Central memory CD8-positive, alpha-beta T cell (primary cell): Measurements from ENCODE around the gene PDCL2.
"Not testable (repeated sequence)": the region's sequence is repeated elsewhere in the genome, so short reads cannot be mapped to it uniquely, and the experiment has no call there.

Source experiments
- ATAC-seq: fragments of 150-1000 bp; cut with Tn5 transposase; replicated peaks from 2 replicates; pipeline ENCODE4 v1.10.0; 2022; ENCODE audit warnings: mild to moderate bottlenecking, moderate FRiP score, moderate number of reproducible peaks; ENCODE audit not compliant: poor library complexity, severe bottlenecking; ENCODE audit errors: extremely low read depth
- DNase-seq, 2 donors: peaks; one replicate each; pipeline ENCODE4 v3.0.0; 2021; ENCODE audit warnings: low spot score in 2 of 2
- H3K27ac Mint-ChIP-seq: one replicate; pipeline ENCODE4 v1.8.0; 2022; ENCODE audit warnings: low read depth, mild to moderate bottlenecking, moderate library complexity, mixed read lengths
- H3K27me3 Mint-ChIP-seq: one replicate; pipeline ENCODE4 v1.8.0; 2022; ENCODE audit warnings: mixed read lengths
- H3K36me3 Mint-ChIP-seq: one replicate; pipeline ENCODE4 v1.8.0; 2022; ENCODE audit warnings: mild to moderate bottlenecking, moderate library complexity, mixed read lengths; ENCODE audit not compliant: insufficient read depth
- H3K4me1 Mint-ChIP-seq: one replicate; pipeline ENCODE4 v1.8.0; 2022; ENCODE audit warnings: mixed read lengths
- H3K4me3 Mint-ChIP-seq: one replicate; pipeline ENCODE4 v1.8.0; 2022; ENCODE audit warnings: mild to moderate bottlenecking, moderate library complexity, mixed read lengths
- H3K9me3 Mint-ChIP-seq: one replicate; pipeline ENCODE4 v1.8.0; 2022; ENCODE audit warnings: mixed read lengths

PDCL2 gene

GRCh38 chr4:55574252-55574651 is 17.8 kb downstream of the PDCL2 start:
- Mint-ChIP-seq H3K36me3 (no peaks in the 10 kb centered on the region), H3K4me1 (no peaks in the 10 kb centered on the region), H3K27ac (no peak overlapping the region), H3K9me3 (peaks cover 5% of the 10 kb centered on the region), H3K27me3 (peaks cover 29% of the 10 kb centered on the region), H3K4me3 (no peak overlapping the region)
- ATAC-seq = no peak
- DNase-seq = no peak

GRCh38 chr4:55571806-55572205 is 20.2 kb downstream of the PDCL2 start:
- ATAC-seq = no peak
- Mint-ChIP-seq H3K27ac (no peak overlapping the region), H3K9me3 (peaks cover 5% of the 10 kb centered on the region), H3K27me3 (peaks cover 18% of the 10 kb centered on the region), H3K4me3 (no peak overlapping the region), H3K36me3 (no peaks in the 10 kb centered on the region), H3K4me1 (no peaks in the 10 kb centered on the region)
- DNase-seq = no peak

DNA sequence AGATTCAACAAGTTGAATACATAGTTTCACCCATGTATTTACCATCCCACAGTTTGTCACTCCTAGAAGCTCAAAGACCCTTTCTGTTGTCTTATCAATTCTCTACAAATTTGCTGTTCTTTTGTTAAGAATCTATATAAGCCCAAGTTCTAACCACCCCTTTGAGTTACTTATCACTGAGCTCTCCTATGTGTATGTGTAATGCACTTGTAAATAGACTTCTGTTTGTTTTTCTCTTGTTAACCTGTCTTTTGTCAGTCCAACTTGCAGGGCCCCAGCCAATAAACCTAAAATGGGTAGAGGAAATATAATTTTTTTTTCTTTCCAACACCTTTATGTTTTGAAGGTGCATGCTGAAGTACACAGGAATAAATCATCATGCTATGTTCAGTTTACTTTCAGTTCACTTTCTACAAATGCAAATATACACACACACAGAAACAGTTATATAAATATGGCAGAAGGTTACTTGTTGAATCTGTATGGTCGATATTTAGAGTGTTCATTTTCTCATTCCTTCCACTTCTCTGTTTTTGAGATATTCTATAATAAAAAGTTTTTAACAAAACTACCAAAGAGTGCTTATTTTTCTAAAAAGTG is 23.0 kb downstream of the PDCL2 start:
- H3K4me3 Mint-ChIP-seq = no peak overlapping the region
- DNase-seq (no peak), ATAC-seq (no peak)
- H3K36me3 Mint-ChIP-seq = no peaks in the 10 kb centered on the region
- no peaks in the 10 kb centered on the region for H3K4me1 Mint-ChIP-seq
- no peak overlapping the region for H3K27ac Mint-ChIP-seq
- peaks cover 18% of the 10 kb centered on the region for H3K27me3 Mint-ChIP-seq
- H3K9me3 Mint-ChIP-seq = no peaks in the 10 kb centered on the region

DNA sequence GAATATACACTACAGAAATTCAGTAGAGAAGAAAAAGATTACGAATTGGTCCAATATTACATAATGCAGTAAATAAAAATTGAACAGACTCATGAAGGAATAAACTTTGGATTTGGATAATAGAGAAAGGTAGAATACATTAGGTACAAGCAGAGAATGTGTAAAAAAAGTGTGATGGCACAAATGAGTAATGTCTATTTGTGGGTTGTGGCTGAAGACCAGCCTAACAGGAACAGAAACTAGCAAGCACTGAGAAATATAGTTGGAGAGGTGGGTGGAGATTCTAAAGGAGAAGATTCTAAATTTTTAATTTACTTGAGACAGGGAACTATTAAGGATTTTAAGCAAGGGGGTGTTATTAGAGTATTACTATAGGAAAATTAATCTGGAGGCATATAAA is 30.2 kb downstream of the PDCL2 start:
- Mint-ChIP-seq H3K27me3 (peaks cover 23% of the 10 kb centered on the region), H3K36me3 (peaks cover 2% of the 10 kb centered on the region), H3K4me1 (no peaks in the 10 kb centered on the region), H3K9me3 (no peaks in the 10 kb centered on the region), H3K4me3 (no peak overlapping the region), H3K27ac (no peak overlapping the region)
- ATAC-seq = no peak
- DNase-seq = no peak

GRCh38 chr4:55560096-55560495 is 31.9 kb downstream of the PDCL2 start:
- peaks cover 2% of the 10 kb centered on the region for H3K36me3 Mint-ChIP-seq
- no peak overlapping the region for H3K4me3 Mint-ChIP-seq
- peaks cover 30% of the 10 kb centered on the region for H3K27me3 Mint-ChIP-seq
- H3K27ac Mint-ChIP-seq = no peak overlapping the region
- no peak for ATAC-seq
- H3K4me1 Mint-ChIP-seq = no peaks in the 10 kb centered on the region
- no peaks in the 10 kb centered on the region for H3K9me3 Mint-ChIP-seq
- no peak for DNase-seq

DNA sequence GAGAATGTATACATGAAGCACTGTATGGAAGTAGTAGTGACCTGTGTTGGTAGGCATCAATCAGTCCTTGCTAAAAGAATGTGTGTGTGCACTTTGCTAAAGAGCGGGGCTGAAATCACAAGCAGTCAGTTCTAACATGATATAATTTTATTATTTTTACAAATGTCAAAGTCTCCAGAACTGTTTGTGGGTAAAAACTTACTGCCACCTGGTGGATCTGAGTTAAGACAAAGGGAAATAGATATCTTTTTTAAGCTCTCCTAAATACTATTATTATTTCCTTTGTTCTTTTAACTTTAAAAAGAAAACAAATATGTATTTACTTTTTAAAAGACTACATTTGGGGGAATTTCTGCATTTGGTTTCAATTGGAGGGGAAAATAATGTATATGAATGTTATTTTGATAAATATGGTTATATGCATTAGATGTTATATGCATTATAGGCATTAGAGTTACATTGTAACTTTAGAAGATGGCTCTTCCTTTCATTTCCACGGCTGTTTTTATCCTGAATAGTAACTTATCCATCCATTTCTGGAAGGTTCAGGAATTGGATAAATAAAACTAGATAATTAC is 37.5 kb downstream of the PDCL2 start:
- H3K27ac Mint-ChIP-seq = no peak overlapping the region
- peak; percentile 28 for ATAC-seq

DNA sequence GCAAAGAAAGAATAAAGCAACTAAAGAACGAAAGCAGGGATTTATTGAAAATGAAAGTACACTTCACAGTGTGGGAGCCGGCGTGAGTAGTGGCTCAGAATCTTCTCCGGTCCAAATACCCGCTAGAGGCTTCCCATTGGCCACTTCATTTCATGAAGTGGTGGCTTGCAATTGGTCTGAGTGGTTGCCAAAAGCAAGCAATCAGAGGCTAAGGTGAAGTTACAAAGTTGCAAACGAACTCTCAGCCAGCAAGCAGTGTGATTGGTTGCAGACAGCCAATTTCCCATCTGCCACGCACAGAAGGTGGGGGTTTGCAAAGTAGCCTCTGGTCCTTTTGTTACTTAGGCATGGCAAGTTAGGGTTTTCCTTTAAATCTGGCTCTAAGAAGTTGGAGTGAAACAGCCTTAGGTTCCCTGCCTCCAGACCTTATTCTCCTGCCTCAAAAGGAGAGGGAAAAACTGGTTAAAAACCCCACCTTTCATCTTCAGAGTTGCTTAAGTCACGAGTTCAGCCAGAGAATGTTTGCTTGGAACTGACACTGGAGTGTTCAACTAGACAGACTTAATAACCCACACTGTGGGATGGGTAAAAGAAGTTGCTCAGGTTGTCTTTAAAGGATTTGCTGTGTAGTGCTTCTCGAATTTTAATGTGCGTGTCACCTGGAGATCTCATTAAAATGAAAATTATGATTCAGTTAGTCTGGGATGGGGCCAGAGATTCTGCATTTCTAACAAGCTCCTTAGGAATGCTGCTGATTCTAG is 38.4 kb downstream of the PDCL2 start:
- H3K4me3 Mint-ChIP-seq = peak overlapping the region; percentile 46
- no peak overlapping the region for H3K27ac Mint-ChIP-seq
- H3K36me3 Mint-ChIP-seq = peaks cover 1% of the 10 kb centered on the region
- DNase-seq = no peak
- H3K27me3 Mint-ChIP-seq = peaks cover 30% of the 10 kb centered on the region
- no peaks in the 10 kb centered on the region for H3K4me1 Mint-ChIP-seq
- H3K9me3 Mint-ChIP-seq = no peaks in the 10 kb centered on the region
- peak; percentile 60 for ATAC-seq

More for the DNA sequence above, 37.5 kb downstream of the PDCL2 start:
- Mint-ChIP-seq H3K27me3 (peaks cover 36% of the 10 kb centered on the region), H3K4me3 (no peak overlapping the region), H3K4me1 (no peaks in the 10 kb centered on the region), H3K9me3 (no peaks in the 10 kb centered on the region), H3K36me3 (peaks cover 1% of the 10 kb centered on the region)
- no peak for DNase-seq

DNA sequence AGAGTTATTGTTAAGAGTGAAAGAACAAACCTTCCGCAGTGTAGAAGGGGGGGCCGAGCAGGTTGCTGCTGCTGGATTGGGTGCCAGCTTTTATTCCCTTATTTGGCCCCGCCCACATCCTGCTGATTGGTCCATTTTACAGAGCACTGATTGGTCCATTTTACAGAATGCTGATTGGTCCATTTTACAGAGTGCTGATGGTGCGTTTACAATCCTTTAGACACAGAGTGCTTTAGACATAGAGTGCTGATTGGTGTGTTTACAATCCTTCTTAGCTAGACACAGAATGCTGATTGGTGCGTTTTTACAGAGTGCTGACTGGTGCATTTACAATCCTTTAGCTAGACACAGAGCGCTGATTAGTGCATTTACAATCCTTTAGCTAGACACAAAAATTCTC is 40.1 kb downstream of the PDCL2 start:
- not testable (repeated sequence) for ATAC-seq, H3K9me3 Mint-ChIP-seq, H3K27ac Mint-ChIP-seq, H3K36me3 Mint-ChIP-seq, DNase-seq, H3K4me3 Mint-ChIP-seq
- peaks cover 11% of the 10 kb centered on the region for H3K4me1 Mint-ChIP-seq
- H3K27me3 Mint-ChIP-seq = peaks cover 13% of the 10 kb centered on the region

- H3K4me3 Mint-ChIP-seq = no peak overlapping the region
- no peaks in the 10 kb centered on the region for H3K9me3 Mint-ChIP-seq
- H3K36me3 Mint-ChIP-seq = peaks cover 16% of the 10 kb centered on the region
- DNase-seq (no peak), ATAC-seq (no peak)
- H3K27me3 Mint-ChIP-seq = peaks cover 3% of the 10 kb centered on the region
- no peak overlapping the region for H3K27ac Mint-ChIP-seq
- peaks cover 18% of the 10 kb centered on the region for H3K4me1 Mint-ChIP-seq
Observed at GRCh38 chr4:55549888-55550287, 42.2 kb downstream of the PDCL2 start.

GRCh38 chr4:55547918-55548317 is 44.1 kb downstream of the PDCL2 start:
- H3K27me3 Mint-ChIP-seq = no peaks in the 10 kb centered on the region
- DNase-seq = no peak
- peak overlapping the region; percentile 89 for H3K4me3 Mint-ChIP-seq
- no peak for ATAC-seq
- H3K27ac Mint-ChIP-seq = no peak overlapping the region
- H3K4me1 Mint-ChIP-seq = peaks cover 33% of the 10 kb centered on the region
- no peaks in the 10 kb centered on the region for H3K9me3 Mint-ChIP-seq
- H3K36me3 Mint-ChIP-seq = peaks cover 18% of the 10 kb centered on the region

GRCh38 chr4:55547466-55547770 is 44.6 kb downstream of the PDCL2 start:
- ATAC-seq = no peak
- no peaks in the 10 kb centered on the region for H3K9me3 Mint-ChIP-seq
- DNase-seq = no peak
- H3K36me3 Mint-ChIP-seq = peaks cover 18% of the 10 kb centered on the region
- H3K4me1 Mint-ChIP-seq = peaks cover 38% of the 10 kb centered on the region
- peak overlapping the region; percentile 89 for H3K4me3 Mint-ChIP-seq
- no peaks in the 10 kb centered on the region for H3K27me3 Mint-ChIP-seq
- H3K27ac Mint-ChIP-seq = peak overlapping the region; percentile 77

DNA sequence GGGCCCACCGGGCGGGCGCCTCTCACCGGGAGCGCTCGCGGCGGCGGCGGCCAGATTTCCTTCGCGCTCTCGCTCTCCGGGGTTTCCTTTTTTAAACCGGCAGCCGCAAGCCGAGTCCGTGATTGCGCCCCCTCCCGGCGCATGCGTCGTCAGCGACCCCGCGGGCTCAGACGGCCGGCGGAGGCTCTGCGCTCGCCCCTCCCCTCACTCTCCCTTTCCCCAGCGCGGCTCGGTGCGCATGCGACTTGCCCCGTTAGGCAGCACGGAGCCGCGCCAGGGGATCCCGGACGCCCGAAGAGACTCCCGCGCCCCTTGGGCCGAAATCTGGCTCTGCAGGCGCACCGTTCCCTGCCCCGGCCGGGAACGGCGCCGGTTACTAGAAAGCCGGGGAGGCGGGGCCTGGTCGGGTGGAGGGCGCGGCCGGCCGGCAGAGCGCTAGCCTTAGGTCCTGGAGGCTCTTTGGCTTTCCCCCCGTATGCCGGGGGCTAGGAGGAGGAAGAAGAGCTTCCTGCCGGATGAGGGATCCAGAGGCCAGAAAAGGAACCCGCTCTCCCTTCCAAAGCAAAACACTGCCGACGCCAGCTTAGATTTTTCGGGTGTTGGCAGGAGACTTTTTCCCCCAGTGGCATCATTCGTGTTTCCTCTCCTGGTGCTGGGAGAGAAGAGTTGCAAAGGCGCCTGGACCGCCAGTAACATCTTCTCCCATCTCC is 45.1 kb downstream of the PDCL2 start, which contains the start of gene CLOCK:
Gene CLOCK, minus strand, starts transcription at position 154 of the 710 bp plus-strand sequence. CDS start 64,124 bp downstream, outside the sequence.
- Mint-ChIP-seq H3K4me1 (peaks cover 40% of the 10 kb centered on the region), H3K9me3 (no peaks in the 10 kb centered on the region), H3K4me3 (peak within 1 kb of the TSS; percentile 89), H3K36me3 (peaks cover 18% of the 10 kb centered on the region), H3K27me3 (no peaks in the 10 kb centered on the region), H3K27ac (peak within 1 kb of the TSS; percentile 77)
- DNase-seq = peak; percentile 70 to 71
- ATAC-seq = peak; percentile 61

GRCh38 chr4:55546506-55546755 is 45.6 kb downstream of the PDCL2 start:
- peaks cover 40% of the 10 kb centered on the region for H3K4me1 Mint-ChIP-seq
- H3K27me3 Mint-ChIP-seq = no peaks in the 10 kb centered on the region
- H3K36me3 Mint-ChIP-seq = peaks cover 18% of the 10 kb centered on the region
- H3K9me3 Mint-ChIP-seq = no peaks in the 10 kb centered on the region
- H3K27ac Mint-ChIP-seq = peak overlapping the region; percentile 77
- ATAC-seq = peak; percentile 68
- no peak for DNase-seq
- peak overlapping the region; percentile 89 for H3K4me3 Mint-ChIP-seq
